GM12878 (cell line): ENCODE measurements around the gene VIPAS39. TPM values are rescaled to one million over a fixed set of nuclear protein-coding genes. Genes with fewer than 3 reads are reported as not detected.

Experiments used
- ATAC-seq: fragments of 200-7000 bp; cut with Tn5 transposase; 3 replicates; pipeline ENCODE4 v1.9.1; 2020; ENCODE audit warnings: mild to moderate bottlenecking, moderate library complexity
- BruUV-seq: library from RNA; stranded (reverse); fragments of 400-500 nt; replicated peaks from 2 replicates; lab custom pipeline; 2021; lab: Mats Ljungman, UMichigan
- CTCF ChIA-PET: fragments of 300-600 bp; sonication (Branson Sonifier 250); formaldehyde crosslinking; extraction: SDS; loops from one replicate; lab custom pipeline; 2021; ENCODE audit warnings: inconsistent platforms; lab: Yijun Ruan, JAX
- POLR2A ChIA-PET: fragments of 350-600 bp; formaldehyde crosslinking; extraction: SDS; loops from one replicate; lab custom pipeline; 2021; ENCODE audit warnings: inconsistent platforms; lab: Charles Lee
- RAD21 ChIA-PET: fragments of 300-600 bp; sonication (Branson Sonifier 250); formaldehyde crosslinking; loops from one replicate; lab custom pipeline; 2023; ENCODE audit warnings: antibody characterized with exemption; ENCODE audit not compliant: unreplicated experiment; lab: Charles Lee
- SMC1A ChIA-PET: fragments of 300-600 bp; sonication (Branson Sonifier 250); formaldehyde crosslinking; loops from one replicate; lab custom pipeline; 2023; ENCODE audit not compliant: unreplicated experiment, uncharacterized antibody; lab: Charles Lee
- DNase-seq: peaks from one replicate; pipeline ENCODE4 v3.0.0-alpha.2; 2011; ENCODE audit warnings: low read depth, low spot score
- FAIRE-seq: peaks from 3 replicates; lab custom pipeline; 2011; peaks lifted over from hg19 to GRCh38; lab: Jason Lieb, UNC
- H2AFZ ChIP-seq: 2 replicates; pipeline ENCODE4 v1.6.0; 2011; ENCODE audit warnings: low read depth, low read length, control low read depth; ENCODE audit not compliant: control insufficient read depth
- H3K27ac ChIP-seq: 2 replicates; pipeline ENCODE4 v1.5.1; 2011; ENCODE audit warnings: control low read depth; ENCODE audit not compliant: control insufficient read depth, insufficient read depth
- H3K27me3 ChIP-seq, 2 experiments: replicated peaks in 1 of 2; 2 replicates each; pipeline versions ENCODE4 v1.6.0 to v1.6.1; 2011; ENCODE audit warnings: low read length in 1 of 2; ENCODE audit not compliant: control insufficient read depth in 2 of 2, insufficient read depth in 2 of 2
- H3K36me3 ChIP-seq, 2 experiments: 2 replicates each; pipeline ENCODE4 v1.5.1; 2011; ENCODE audit warnings: low read length in 1 of 2; ENCODE audit not compliant: control insufficient read depth in 2 of 2, insufficient read depth in 2 of 2
- H3K4me1 ChIP-seq: 2 replicates; pipeline ENCODE4 v1.6.1; 2011; ENCODE audit warnings: mild to moderate bottlenecking, low read length, moderate library complexity, mixed read lengths; ENCODE audit not compliant: control insufficient read depth, insufficient read depth
- H3K4me2 ChIP-seq: 2 replicates; pipeline ENCODE4 v1.6.0; 2011; ENCODE audit warnings: control low read depth; ENCODE audit not compliant: control insufficient read depth, insufficient read depth
- H3K4me3 ChIP-seq: fragments of 200-600 bp; sonication (generic); 2 replicates; pipeline ENCODE4 v1.5.1; 2016
- H3K79me2 ChIP-seq: 2 replicates; pipeline ENCODE4 v1.6.0; 2011; ENCODE audit warnings: low read length; ENCODE audit not compliant: control insufficient read depth, insufficient read depth
- H3K9ac ChIP-seq: 2 replicates; pipeline ENCODE4 v1.8.0; 2011; ENCODE audit warnings: low read length, control low read depth, mixed read lengths; ENCODE audit not compliant: control insufficient read depth, insufficient read depth
- H3K9me3 ChIP-seq: replicated peaks from 3 replicates; pipeline ENCODE4 v1.5.1; 2011; ENCODE audit warnings: mild to moderate bottlenecking, low read length; ENCODE audit not compliant: control insufficient read depth, insufficient read depth
- H4K20me1 ChIP-seq: 2 replicates; pipeline ENCODE4 v1.6.0; 2011; ENCODE audit not compliant: control insufficient read depth, insufficient read depth
- EZH2 ChIP-seq: IDR thresholded peaks from 2 replicates; pipeline ENCODE4 v1.6.1; 2012; ENCODE audit warnings: low read depth, mild to moderate bottlenecking, control low read depth, inconsistent platforms, low read length, borderline replicate concordance; ENCODE audit not compliant: control insufficient read depth
- FOXK2 ChIP-seq: fragments of 450-650 bp; IDR thresholded peaks from 2 replicates; pipeline ENCODE4 v1.6.1; 2017; ENCODE audit warnings: mild to moderate bottlenecking, moderate library complexity
- FOXM1 ChIP-seq: IDR thresholded peaks from 2 replicates; pipeline ENCODE4 v1.6.1; 2012; ENCODE audit warnings: low read depth, mild to moderate bottlenecking, inconsistent platforms, low read length, moderate library complexity
- POLR2AphosphoS5 ChIP-seq: IDR thresholded peaks from 2 replicates; pipeline ENCODE4 v1.6.1; 2011; ENCODE audit warnings: mild to moderate bottlenecking, low read length, inconsistent platforms
- RCOR1 ChIP-seq: conservative IDR thresholded peaks from 2 replicates; pipeline ENCODE4 v1.6.1; 2012; ENCODE audit warnings: low read depth, low read length, improper control_type of control experiment
- ZBED1 ChIP-seq: IDR thresholded peaks from 2 replicates; pipeline ENCODE4 v1.6.1; 2016; ENCODE audit warnings: borderline replicate concordance
- WGBS: methylation state at CpG from one replicate; pipeline ENCODE4 v1.1.6; 2016; ENCODE audit warnings: low lambda C conversion rate; ENCODE audit not compliant: insufficient replicate concordance, insufficient coverage; ENCODE audit errors: missing lambda C conversion rate; 5-methylcytosine and 5-hydroxymethylcytosine counted together
- in situ Hi-C: fragments of 300-500 bp; cut with MboI; formaldehyde crosslinking; loops from 9 replicates; pipeline ENCODE4 v1.14.3; 2018; ENCODE audit warnings: mixed read lengths
- intact Hi-C: fragments of 100-400 bp; cut with micrococcal nuclease; formaldehyde crosslinking; loops from one replicate; pipeline ENCODE4 v1.14.2; 2022; ENCODE audit not compliant: unreplicated experiment
- polyA plus RNA-seq, 11 experiments: library from polyadenylated mRNA; depleted of rRNA in 4 of 11; unstranded in 6 of 11; stranded (reverse) in 5 of 11; fragments of >200 nt; fragmentation: Nextera tagmentation in 4 of 11; fragmentation: Illumina TruSeq in 1 of 11; extraction: Ambion mirVana in 4 of 11; extraction: Trizol in 1 of 11; gene quantifications; 1 replicate in 1 of 11; 2 replicates in 10 of 11; pipeline versions ENCODE4 v1.2.1 to v1.2.3, GENCODE V29; 2011 to 2016; ENCODE audit warnings: inconsistent platforms in 2 of 11, missing spikeins in 2 of 11, low read depth in 1 of 11
- total RNA-seq, 4 experiments: library from RNA; depleted of rRNA in 3 of 4; stranded (reverse); fragments of >200 nt in 3 of 4; fragmentation: Illumina TruSeq in 1 of 4; extraction: Trizol in 1 of 4; gene quantifications; 2 replicates each; pipeline versions ENCODE4 v1.2.1 to v1.2.3, GENCODE V29; 2013 to 2021
- TF ChIP-seq, protein P1 (sequence below): fragments of 450-650 bp; conservative IDR thresholded peaks from 2 replicates; pipeline ENCODE4 v1.6.1; 2017; ENCODE audit warnings: mild to moderate bottlenecking, moderate library complexity
- TF ChIP-seq, protein P2 (sequence below): IDR thresholded peaks from 2 replicates; pipeline ENCODE4 v1.6.1; 2012; ENCODE audit warnings: low read depth, low read length, improper control_type of control experiment
- TF ChIP-seq, protein P3 (sequence below): fragments of 450-650 bp; IDR thresholded peaks from 2 replicates; pipeline ENCODE4 v1.6.1; 2017; ENCODE audit warnings: antibody characterized with exemption, mild to moderate bottlenecking, moderate library complexity
- TF ChIP-seq, protein P4 (sequence below): IDR thresholded peaks from 2 replicates; pipeline ENCODE4 v1.6.1; 2011; ENCODE audit warnings: low read depth, low read length, improper control_type of control experiment, borderline replicate concordance

VIPAS39 gene
- total and polyA plus RNA-seq, 10 of the 15 experiments (the other 5 are each of a cell fraction or from before 2014, with no cell fraction given) = 6.7 to 38.8 (median 18.5) TPM

DNA sequence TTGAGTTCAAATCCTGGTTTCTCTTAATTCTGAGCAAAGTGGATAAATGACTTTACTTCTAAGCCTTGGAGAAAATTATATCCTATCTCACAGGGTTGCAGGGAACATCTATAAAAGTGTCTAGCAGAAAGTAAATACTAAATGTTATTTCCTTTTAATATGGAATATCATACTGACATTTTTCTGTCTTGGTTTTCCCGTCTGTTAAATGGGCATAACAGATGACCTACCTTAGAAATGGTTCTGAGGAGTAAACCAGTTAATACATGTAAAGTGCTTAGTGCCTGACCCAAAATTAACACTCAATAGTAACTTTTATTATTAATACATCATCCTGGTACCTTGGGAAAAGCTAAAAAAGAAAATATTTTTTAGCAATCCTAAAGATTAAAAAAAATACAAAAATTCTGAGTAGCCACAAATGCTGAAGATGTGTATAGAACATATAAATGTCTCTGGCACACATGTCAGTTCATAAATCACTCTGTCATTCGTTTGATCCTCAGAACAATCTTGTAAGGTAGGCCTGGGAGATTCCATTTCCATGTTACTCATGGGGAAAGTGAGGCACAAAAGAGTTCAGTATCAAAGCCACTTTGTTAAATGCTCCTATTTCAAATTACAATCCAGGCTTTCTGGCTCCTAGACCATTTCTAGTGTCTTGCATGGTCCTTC, 1.3 kb downstream of the VIPAS39 start:
- intact Hi-C loops = loop anchor here (2.0 to 5.0 kb wide), 3 partner anchors 135 to 305 kb away; partner anchors contain the start of genes GSTZ1, POMT2 and SNW1
- no peak for TF ChIP-seq ZBED1
- TF ChIP-seq, protein P1, sequence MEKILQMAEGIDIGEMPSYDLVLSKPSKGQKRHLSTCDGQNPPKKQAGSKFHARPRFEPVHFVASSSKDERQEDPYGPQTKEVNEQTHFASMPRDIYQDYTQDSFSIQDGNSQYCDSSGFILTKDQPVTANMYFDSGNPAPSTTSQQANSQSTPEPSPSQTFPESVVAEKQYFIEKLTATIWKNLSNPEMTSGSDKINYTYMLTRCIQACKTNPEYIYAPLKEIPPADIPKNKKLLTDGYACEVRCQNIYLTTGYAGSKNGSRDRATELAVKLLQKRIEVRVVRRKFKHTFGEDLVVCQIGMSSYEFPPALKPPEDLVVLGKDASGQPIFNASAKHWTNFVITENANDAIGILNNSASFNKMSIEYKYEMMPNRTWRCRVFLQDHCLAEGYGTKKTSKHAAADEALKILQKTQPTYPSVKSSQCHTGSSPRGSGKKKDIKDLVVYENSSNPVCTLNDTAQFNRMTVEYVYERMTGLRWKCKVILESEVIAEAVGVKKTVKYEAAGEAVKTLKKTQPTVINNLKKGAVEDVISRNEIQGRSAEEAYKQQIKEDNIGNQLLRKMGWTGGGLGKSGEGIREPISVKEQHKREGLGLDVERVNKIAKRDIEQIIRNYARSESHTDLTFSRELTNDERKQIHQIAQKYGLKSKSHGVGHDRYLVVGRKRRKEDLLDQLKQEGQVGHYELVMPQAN = no peak
- TF ChIP-seq EZH2 = no peak
- TF ChIP-seq, protein P2, sequence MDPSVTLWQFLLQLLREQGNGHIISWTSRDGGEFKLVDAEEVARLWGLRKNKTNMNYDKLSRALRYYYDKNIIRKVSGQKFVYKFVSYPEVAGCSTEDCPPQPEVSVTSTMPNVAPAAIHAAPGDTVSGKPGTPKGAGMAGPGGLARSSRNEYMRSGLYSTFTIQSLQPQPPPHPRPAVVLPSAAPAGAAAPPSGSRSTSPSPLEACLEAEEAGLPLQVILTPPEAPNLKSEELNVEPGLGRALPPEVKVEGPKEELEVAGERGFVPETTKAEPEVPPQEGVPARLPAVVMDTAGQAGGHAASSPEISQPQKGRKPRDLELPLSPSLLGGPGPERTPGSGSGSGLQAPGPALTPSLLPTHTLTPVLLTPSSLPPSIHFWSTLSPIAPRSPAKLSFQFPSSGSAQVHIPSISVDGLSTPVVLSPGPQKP = no peak
- no peak for TF ChIP-seq FOXK2
- TF ChIP-seq, protein P3, sequence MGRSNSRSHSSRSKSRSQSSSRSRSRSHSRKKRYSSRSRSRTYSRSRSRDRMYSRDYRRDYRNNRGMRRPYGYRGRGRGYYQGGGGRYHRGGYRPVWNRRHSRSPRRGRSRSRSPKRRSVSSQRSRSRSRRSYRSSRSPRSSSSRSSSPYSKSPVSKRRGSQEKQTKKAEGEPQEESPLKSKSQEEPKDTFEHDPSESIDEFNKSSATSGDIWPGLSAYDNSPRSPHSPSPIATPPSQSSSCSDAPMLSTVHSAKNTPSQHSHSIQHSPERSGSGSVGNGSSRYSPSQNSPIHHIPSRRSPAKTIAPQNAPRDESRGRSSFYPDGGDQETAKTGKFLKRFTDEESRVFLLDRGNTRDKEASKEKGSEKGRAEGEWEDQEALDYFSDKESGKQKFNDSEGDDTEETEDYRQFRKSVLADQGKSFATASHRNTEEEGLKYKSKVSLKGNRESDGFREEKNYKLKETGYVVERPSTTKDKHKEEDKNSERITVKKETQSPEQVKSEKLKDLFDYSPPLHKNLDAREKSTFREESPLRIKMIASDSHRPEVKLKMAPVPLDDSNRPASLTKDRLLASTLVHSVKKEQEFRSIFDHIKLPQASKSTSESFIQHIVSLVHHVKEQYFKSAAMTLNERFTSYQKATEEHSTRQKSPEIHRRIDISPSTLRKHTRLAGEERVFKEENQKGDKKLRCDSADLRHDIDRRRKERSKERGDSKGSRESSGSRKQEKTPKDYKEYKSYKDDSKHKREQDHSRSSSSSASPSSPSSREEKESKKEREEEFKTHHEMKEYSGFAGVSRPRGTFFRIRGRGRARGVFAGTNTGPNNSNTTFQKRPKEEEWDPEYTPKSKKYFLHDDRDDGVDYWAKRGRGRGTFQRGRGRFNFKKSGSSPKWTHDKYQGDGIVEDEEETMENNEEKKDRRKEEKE = no peak
- TF ChIP-seq, protein P4, sequence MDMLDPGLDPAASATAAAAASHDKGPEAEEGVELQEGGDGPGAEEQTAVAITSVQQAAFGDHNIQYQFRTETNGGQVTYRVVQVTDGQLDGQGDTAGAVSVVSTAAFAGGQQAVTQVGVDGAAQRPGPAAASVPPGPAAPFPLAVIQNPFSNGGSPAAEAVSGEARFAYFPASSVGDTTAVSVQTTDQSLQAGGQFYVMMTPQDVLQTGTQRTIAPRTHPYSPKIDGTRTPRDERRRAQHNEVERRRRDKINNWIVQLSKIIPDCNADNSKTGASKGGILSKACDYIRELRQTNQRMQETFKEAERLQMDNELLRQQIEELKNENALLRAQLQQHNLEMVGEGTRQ = no peak
- TF ChIP-seq FOXM1 = no peak
- TF ChIP-seq RCOR1 = no peak
- no peak for TF ChIP-seq POLR2AphosphoS5
- TF ChIP-seq, all 136 proteins: peak for 0
- Histone ChIP-seq H4K20me1 (0 out of 2 replicates have a peak, but pooled peaks cover 4% of the 10 kb centered on the region), H3K36me3 (peaks cover 0 to 12% of the 10 kb centered on the region in 2 experiments; a peak in 2 of 4 replicates), H3K27ac (0 out of 2 replicates have a peak overlapping the region, but pooled peaks have one; percentile 97), H3K9ac (peak overlapping the region; percentile 88), H3K4me3 (peak overlapping the region; percentile 88), H2AFZ (no peak overlapping the region), H3K27me3 (no peaks in the 10 kb centered on the region), H3K9me3 (no peaks in the 10 kb centered on the region), H3K79me2 (peaks cover 51% of the 10 kb centered on the region), H3K4me1 (peaks cover 13% of the 10 kb centered on the region), H3K4me2 (peak overlapping the region; percentile 76)
- no peak for DNase-seq
- ChIA-PET POLR2A (no interaction called here), RAD21 (interaction anchor here (1.4 to 2.6 kb wide), 3 partner anchors 87 to 252 kb away, joined by 3 to 10 read pairs (median 5); no protein-coding TSS in a partner anchor), CTCF (interaction anchor here (1.2 to 4.6 kb wide), 4 partner anchors 96 to 251 kb away, joined by 4 to 140 read pairs (median 18); partner anchors contain the start of genes ALKBH1 and SLIRP), SMC1A (interaction anchor here (0.6 to 2.8 kb wide), 4 partner anchors 10 to 140 kb away, joined by 3 to 8 read pairs (median 6); no protein-coding TSS in a partner anchor)
- no peak for FAIRE-seq
- 74% methylated on average over 2 of the region's 2 CpGs for WGBS
- ATAC-seq = no peak
- in situ Hi-C loops = no loop called here
- no TSS peak for BruUV-seq
